ENCODE measurements around the gene DLG2. TPM values are rescaled to one million over a fixed set of nuclear protein-coding genes. Genes with fewer than 3 reads are reported as not detected.

The DLG2 gene
- total RNA-seq, 4 donors from 2014 or later = 6.5 to 14.6 (median 7.2) TPM

GRCh38 chr11:83569134-83569805, 2057.9 kb downstream of the DLG2 start:
- H3K27ac ChIP-seq = no peak overlapping the region
- TF ChIP-seq POLR2A (IDR thresholded peaks at IDR 0.05) (no peak), EP300 (IDR thresholded peaks at IDR 0.05) (no peak), CTCF (IDR thresholded peaks at IDR 0.05) (no peak)
- no peaks in the 10 kb centered on the region for H3K36me3 ChIP-seq
- DNase-seq (ENCODE audit: low spot score in 2 of 2) = no peak
- H3K4me3 ChIP-seq = no peak overlapping the region
- no peaks in the 10 kb centered on the region for H3K27me3 ChIP-seq
- 48 to 65% methylated on average over 1 of the region's 1 CpG for WGBS, 2 donors
- H3K9me3 ChIP-seq = no peaks in the 10 kb centered on the region
- H3K4me1 ChIP-seq = no peaks in the 10 kb centered on the region

- no peaks in the 10 kb centered on the region for H3K36me3 ChIP-seq
- H3K4me1 ChIP-seq = no peaks in the 10 kb centered on the region
- WGBS, 2 donors = 67 to 80% methylated on average over 2 of the region's 2 CpGs
- TF ChIP-seq CTCF (IDR thresholded peaks at IDR 0.05) (no peak), EP300 (IDR thresholded peaks at IDR 0.05) (no peak), POLR2A (IDR thresholded peaks at IDR 0.05) (no peak)
- H3K9me3 ChIP-seq = no peaks in the 10 kb centered on the region
- H3K4me3 ChIP-seq = no peak overlapping the region
- H3K27ac ChIP-seq = no peak overlapping the region
- no peaks in the 10 kb centered on the region for H3K27me3 ChIP-seq
- DNase-seq (ENCODE audit: low spot score in 2 of 2) = no peak
Measured at GRCh38 chr11:83568516-83568915, 2058.6 kb downstream of the DLG2 start.

GRCh38 chr11:83566950-83567349, 2060.2 kb downstream of the DLG2 start:
- WGBS, 2 donors = 57 to 67% methylated on average over 4 of the region's 4 CpGs
- Histone ChIP-seq H3K4me1 (no peaks in the 10 kb centered on the region), H3K27ac (no peak overlapping the region), H3K9me3 (no peaks in the 10 kb centered on the region), H3K27me3 (no peaks in the 10 kb centered on the region), H3K4me3 (no peak overlapping the region), H3K36me3 (no peaks in the 10 kb centered on the region)
- no peak for TF ChIP-seq CTCF (IDR thresholded peaks at IDR 0.05)
- no peak for TF ChIP-seq EP300 (IDR thresholded peaks at IDR 0.05)
- TF ChIP-seq POLR2A (IDR thresholded peaks at IDR 0.05) = no peak
- DNase-seq (ENCODE audit: low spot score in 2 of 2) = no peak

GRCh38 chr11:83564870-83565269, 2062.3 kb downstream of the DLG2 start:
- TF ChIP-seq CTCF (IDR thresholded peaks at IDR 0.05) (no peak), POLR2A (IDR thresholded peaks at IDR 0.05) (no peak), EP300 (IDR thresholded peaks at IDR 0.05) (no peak)
- H3K4me1 ChIP-seq = no peaks in the 10 kb centered on the region
- 91 to 97% methylated on average over 1 of the region's 1 CpG for WGBS, 2 donors

GRCh38 chr11:83558281-83558680, 2068.9 kb downstream of the DLG2 start:
- Histone ChIP-seq H3K27ac (no peak overlapping the region), H3K4me3 (no peak overlapping the region), H3K27me3 (no peaks in the 10 kb centered on the region), H3K36me3 (no peaks in the 10 kb centered on the region), H3K9me3 (no peaks in the 10 kb centered on the region), H3K4me1 (no peaks in the 10 kb centered on the region)
- DNase-seq (ENCODE audit: low spot score in 2 of 2) = no peak
- TF ChIP-seq POLR2A (IDR thresholded peaks at IDR 0.05) (no peak), EP300 (IDR thresholded peaks at IDR 0.05) (no peak), CTCF (IDR thresholded peaks at IDR 0.05) (no peak)
- WGBS, 2 donors = 81 to 92% methylated on average over 2 of the region's 2 CpGs

More at GRCh38 chr11:83564870-83565269, 2062.3 kb downstream of the DLG2 start:
- no peaks in the 10 kb centered on the region for H3K27me3 ChIP-seq
- no peak overlapping the region for H3K27ac ChIP-seq
- no peak overlapping the region for H3K4me3 ChIP-seq
- no peak for DNase-seq (ENCODE audit: low spot score in 2 of 2)
- H3K9me3 ChIP-seq = no peaks in the 10 kb centered on the region
- H3K36me3 ChIP-seq = no peaks in the 10 kb centered on the region

Measured in tibial nerve (tissue), 4 donors.